Measurements from ENCODE around the gene PDAP1.
A peak's percentile ranks its signal among the peaks of the same experiment; 100 is the strongest.

PDAP1 gene

DNA sequence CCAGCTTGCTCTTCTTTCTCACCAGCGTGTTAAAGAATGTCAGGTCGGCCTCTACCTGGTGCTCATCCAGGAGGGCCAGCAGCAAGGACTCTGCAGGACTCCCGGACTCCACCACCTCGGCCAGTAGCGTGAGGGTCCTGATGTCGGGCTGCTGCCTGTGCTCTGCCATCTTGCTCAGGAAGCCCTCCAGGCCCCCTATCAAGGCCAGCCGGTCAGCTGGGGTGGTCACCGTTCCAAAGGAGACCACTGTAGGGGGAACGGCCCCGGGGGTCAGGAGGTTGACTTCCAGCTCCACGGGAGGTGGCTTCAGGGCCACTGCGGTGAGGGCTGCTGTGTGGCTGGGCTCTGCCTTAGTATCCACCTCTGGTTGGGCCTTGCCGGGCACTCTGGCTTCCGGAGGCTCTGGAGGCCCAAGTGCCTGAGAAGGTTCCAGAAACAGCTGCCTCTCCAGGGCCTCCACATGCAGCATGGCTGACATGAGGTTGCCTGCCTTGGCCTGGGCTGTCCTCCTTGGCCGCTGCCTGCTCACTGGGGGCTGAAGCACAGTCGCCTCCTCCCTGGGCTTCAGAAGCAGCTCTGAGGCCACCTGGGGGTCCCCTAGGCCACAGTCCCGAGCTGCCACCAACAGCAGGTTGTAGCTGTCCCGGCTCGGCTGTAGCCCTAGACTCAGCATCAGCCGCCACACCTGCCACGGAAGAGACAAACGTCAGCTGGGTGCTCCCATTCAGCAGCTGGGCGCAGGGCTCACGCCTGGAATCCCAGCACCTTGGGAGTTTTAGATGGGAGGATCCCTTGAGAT lies 16.7 kb upstream of the PDAP1 start:
- no peak for DNase-seq

DNA sequence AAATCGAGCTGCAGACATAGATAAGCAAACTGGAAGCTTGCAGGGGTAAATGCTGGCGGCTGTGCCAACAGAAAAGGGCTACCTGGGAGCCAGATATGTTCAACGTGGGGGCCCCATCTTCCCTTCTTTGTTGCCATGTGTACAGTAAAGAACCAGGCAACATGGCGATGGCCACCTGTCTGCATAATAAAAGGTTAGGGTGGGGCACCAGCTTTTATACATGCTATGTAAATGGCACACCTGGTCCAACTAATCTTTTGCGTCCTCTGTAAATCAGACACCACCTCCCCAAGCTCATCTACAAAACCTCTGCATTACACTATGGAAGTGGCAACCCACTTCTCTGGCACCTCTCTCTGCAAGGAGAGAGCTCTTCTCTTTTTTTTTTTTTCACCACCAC lies 14.2 kb upstream of the PDAP1 start:
- DNase-seq, result no peak

DNA sequence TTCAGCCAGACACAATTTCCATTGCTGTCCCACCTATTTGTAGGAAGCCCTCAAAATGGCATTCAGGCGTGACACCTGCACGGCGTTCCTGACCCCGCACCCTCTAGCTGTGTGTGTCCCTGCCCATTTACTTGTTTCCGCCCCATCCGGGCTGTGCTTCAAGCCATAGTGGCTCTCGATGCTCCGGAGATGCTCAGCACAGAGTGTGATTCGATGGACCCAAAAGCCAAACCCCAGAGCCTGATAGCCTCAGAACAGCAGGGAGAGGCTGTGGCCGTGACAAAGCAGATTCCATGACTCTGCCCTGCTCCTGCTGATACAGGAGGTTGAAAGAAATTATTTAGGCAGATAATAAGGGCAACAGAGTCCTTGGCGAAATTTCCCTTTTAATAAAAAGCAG lies 13.8 kb upstream of the PDAP1 start:
- DNase-seq, result no peak

DNA sequence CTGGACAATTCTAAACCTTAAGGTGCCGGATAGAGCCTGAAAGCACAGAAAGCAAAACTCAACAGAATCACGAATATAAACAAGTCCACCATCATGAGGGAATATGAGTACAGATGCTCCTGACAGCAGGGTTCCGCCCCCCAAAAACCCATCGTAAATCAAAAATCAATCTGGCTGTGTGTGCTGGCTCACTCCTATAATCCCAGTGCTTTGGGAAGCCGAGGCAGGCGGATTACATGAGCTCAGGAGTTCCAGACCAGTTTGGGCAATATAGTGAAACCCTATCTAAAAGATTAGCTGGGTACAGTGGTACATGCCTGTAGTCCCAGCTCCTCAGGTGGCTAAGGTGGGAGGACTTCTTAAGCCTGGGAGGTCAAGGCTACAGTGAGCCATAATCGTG lies 12.6 kb upstream of the PDAP1 start:
- no peak for DNase-seq

DNA sequence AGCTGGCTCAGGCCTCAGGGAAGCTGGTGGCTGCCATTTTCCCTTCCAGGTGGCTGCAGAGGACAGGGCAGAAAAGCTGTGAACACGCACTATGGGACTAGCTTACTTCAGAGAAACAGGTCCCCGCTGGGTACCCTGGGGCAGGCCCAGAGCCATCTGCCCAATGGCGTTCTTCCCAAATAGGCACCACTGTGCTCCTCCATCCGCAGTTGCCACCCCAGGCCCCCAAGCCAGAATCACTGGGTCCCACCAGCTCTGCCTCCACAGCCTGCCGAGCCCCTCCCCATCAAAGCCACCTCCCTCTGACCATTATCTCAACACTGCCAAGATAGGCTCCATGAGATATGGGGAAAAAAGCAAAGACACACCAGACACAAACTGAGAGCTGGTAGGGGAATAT lies 11.8 kb upstream of the PDAP1 start:
- no peak for DNase-seq

DNA sequence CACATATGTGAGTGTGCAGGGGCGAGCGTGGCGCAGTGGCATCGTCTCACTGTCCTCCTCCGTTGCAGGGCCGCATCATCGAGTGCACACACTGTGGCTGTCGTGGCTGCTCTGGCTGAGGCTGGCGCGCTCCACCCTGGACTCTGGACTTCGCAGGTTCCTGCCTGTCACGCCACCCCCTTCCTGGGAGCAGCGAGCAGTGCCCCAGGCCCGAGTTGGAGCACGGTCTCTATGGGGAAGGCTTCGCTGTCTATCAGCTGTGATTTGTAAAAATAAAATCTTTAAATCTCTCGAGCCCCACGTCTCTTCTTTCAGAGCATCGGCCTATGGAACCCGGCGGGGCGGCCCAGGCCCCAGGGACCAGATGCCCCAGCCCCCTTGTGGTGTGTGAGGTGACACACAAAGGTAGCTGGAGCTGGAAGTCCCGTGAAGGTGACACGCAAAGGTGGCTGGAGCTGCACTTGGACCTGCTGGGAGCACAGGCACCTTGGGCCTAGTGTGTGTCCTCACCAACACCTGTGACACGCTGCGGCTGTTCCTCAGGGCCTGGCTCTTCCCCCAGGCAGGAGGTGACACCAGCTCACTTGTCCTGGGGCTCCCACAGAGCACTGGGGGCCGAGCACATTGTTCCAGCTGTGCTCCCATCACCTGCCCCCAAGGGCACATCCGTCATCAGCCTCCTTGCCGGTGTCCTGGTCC lies 11.1 kb upstream of the PDAP1 start:
- DNase-seq, result no peak

DNA sequence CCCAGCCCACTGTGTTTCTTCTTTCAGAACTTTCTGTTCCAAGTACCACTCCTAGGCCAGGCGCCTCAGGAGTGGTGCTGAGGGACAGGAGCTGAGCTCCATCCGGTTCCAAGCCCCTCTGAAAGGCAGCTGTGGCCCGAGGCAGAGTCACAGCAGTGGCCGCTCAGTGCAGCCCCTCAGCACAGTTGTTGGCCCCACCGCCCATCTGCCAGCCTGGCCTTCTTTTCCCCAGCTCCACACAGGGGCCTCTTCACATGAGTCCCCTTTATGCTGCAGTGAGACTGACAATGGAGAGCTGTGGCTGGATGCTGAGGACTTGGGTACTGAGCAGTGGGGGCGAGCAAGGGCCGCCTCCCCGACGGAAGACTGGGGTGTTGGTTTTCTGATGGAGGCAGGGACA lies 9.9 kb upstream of the PDAP1 start:
- DNase-seq, result no peak

DNA sequence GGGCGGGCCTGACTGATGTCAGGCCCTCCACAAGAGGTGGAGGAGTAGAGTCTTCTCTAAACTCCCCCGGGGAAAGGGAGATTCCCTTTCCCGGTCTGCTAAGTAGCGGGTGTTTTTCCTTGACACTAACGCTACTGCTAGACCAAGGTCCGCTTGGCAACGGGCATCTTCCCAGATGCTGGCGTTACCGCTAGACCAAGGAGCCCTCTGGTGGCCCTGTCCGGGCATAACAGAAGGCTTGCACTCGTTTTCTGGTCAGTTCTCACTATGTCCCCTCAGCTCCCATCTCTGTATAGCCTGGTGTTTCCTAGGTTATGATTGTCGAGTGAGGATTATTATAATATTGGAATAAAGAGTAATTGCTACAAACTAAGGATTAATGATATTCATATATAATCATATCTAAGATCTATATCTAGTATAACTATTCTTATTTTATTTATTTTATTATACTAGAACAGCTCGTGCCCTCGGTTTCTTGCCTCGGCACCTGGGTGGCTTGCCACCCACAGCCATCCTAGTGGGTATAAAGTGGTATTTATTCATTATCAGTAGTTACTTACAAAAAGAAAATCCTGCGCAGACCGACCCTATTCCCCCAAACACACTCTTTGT lies 7.2 kb upstream of the PDAP1 start:
- peak; percentile 37 for DNase-seq

DNA sequence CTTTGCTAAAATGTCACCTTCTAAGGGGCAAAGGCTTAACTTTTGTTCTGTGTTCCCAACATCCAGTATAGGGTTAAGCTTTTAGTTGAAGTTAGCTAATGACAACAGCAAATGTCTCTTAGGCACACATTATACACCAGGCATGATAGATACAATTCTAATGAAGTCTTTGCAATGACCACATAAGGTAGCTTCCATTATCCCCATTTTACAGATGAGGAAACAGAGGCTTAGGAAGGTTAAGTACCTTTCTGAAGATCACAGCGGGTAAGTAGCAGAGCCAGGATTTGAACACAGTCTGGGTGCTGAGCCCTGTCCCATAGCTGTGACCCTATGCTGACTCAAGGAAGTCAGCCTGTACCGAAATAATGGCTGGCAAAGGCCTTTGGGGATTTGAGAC lies 2.2 kb upstream of the PDAP1 start:
- DNase-seq, result no peak

DNA sequence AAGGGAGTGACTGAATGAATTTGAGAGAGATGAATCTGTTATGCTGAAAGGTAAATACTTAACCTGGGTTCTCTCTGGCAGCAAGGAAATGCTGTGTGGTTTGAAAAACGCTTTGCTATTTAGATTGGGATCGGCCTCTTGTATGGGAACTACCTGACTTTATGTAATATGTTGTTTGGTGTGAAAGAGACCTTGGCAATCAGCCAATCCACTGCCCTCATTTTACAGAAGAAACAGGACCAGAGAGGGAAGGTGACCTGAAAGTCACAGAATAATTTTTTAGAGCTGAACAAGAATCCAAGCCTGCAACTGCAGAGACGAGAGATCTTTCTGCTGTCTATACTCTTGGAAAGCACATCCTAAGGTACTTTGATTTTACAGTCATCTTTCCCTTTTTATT lies 1.4 kb upstream of the PDAP1 start:
- no peak for DNase-seq

DNA sequence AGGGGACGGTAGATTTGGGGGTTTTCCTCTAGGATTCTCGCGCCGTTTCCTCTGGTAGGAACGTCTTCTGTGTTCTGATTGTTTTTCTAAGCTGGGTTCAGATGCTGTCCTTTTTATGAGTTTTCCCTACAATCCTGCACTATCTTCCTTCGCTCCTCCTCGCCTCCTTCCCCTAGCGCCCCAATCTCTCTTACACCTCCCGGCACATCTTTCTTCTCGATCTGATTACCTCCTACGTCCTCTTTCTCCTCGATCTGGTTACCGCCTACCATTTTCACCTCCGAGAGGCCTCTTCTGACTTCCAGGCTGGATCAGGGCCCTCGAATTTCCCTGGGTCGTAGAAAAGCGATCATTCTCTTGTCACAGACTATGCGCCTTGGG lies 785 bp upstream of the PDAP1 start:
- no peak for DNase-seq

DNA sequence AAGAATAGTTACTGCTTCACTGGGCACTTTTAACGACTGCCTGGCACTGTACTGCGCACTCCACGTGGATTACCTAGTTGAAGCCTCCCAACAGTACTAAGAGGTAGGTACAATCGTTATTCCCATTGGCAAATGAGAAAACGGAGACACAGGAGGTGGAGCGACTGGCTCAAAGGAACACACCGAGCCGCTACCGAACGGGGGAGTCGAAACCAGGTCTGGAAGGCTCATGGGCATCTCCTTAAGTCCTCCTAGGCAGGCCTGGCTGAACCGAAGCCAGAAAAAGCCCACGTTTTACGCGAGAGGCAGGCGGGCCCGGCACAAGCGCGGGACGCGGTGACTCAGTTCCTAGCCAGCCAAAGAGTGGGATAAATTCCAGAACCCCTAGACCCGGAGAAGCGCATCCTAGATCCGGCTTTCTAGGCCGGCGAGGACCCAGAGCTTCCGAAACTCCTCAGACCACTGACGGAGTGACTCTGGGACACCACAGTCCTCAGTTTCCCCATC lies 472 bp downstream of the PDAP1 start:
- no peak for DNase-seq

DNA sequence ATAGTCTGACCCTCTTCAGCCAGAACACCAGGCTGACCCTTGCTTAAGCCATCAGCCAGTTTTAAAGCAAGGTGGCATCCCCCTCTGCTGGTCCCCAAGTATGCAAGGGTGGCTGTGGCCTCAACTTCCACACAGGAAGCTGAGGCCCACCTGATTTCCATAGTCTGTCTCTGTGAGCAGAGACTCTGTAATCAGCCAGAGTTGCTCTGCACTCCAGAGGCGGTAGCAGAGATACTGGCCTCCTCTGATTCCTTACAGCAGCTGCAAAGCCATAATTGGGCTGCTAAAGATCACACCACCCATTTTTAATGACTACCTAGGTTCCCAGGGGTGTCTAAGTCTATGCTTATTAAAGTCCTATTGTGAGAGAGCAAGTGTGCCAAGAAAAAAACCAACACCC lies 1.8 kb downstream of the PDAP1 start:
- no peak for DNase-seq

DNA sequence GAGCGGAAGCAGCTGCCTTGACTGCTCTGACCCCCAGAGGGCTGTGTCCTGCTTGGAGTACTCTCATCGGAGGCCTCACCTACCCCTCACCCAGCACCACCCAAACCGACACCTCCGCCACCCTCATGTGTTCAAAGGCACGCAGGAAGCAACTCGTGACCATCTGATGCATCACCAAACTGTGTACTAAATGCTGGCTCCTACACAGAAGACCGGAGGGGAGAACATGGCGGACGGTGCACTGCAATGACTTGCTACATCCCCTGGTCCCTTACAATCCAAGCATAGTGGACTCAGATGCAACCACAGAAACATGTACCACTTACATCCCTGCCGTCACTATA lies 3.4 kb downstream of the PDAP1 start:
- DNase-seq, result no peak

DNA sequence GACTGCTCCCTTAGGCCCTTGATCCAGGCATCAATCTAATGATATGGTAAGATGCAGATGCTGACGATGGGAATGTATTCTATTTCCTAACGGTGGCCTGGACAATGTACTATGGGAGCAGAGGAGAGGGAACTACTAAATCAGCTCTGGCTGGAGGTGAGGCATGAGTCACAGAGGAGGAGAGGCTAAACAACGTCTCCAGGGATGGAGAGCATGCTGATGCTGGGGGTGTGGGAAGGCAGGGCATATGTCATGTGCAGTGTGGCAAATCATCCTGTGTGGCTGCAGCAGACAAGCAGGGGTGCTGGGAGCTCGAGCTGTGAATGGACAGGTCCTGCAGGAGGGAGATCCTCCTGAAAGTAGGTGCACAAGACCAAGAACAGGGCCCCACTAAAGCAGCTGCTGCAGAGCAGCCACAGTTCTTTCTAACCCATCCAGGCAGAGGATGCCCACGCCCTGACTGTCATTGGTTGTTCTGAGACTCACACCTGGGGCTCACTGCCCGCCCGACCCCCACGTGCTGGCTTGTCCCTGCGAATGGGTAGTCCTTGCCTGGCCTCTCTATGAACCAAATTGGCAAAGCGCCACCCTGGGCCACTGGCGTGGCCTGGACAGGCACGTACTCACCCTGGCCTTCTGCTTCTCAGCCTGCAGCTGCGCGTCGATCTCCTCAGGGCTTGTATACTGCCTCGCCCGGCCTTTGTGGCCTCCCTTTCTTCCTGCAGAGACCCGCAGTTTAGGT lies 4.0 kb downstream of the PDAP1 start:
- no peak for DNase-seq

DNA sequence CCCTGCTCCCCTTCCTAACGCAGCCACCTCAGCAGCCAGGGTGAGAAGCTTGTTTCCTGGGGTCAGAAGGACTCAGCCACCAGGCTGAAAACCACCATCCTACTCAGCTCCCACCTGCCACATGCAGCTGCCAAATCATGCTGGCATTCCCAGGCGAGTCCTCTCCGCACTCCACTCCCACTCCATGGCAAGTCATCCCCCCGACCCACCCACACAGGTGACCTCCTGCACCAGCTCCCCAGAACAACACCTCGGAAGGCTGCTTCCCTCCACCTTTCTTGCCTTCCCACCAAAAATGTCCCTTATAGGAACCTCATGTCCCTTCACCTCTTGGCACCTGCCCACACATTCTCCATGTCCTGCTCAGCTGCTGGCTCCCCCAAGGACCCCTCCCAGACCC lies 4.6 kb downstream of the PDAP1 start:
- DNase-seq, result no peak

DNA sequence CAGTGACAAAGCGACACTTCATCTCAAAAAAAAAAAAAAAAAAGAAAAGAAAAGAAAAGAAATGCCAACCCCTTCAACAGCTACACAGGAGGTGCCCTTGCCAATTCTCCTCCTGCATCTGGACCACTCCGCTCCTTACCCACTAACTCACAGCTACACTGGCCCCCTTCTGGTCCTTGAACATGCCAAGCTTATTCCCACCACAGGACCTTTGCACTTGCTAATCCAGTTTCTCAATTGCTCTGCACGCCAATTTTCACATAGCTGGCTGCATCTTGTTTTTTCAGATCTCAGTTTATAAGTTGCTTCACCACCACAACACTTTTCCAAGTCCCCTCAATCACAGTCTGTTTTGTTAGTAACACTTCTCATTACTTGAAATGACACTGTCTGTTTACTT lies 5.5 kb downstream of the PDAP1 start:
- no peak for DNase-seq

DNA sequence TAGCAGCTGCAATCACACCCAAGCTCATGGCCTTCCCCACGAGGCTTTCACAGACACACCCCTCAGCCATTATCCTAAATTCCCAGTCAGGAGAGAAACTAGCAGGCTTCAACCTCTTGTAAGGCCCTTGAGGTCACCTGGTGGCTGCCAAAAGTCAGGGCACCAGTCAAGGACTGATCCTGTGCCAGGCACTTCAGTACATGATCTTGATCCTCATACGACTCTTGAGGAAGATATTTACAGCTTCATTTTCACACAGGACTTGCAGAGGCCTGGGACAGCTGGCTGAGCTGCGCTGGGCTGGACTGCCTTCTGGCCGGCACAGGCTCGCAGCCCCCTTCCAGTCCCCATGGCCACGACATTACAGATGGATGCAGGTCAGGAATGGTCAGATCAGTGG lies 8.8 kb downstream of the PDAP1 start:
- DNase-seq, result no peak

DNA sequence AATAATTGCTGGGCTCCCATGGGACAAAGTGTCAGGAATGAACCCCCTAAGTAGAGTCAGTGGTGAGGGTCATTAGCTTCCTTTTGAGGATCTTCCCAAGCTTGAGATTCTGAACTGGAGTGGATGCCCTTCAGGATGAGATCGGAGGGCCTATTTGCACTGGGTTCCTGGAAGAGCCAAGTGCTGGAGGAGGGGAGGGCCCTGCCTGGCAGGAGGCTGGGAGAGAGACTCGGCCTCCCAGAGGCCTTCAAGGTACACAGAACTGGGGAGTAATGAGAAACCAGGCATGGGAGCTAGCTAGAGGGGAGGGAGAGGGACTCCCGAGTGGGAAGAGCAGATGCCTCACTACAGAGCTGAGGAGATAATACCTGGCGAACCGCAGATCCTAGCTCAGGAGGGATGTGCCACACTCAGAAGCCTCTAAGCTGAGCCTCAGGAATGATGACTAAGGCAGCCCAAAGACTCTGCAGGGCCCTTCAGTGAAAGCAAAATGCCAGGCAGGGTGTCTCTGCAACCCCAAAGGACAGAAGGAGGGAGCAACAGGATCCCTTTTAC lies 9.4 kb downstream of the PDAP1 start:
- DNase-seq, result no peak

DNA sequence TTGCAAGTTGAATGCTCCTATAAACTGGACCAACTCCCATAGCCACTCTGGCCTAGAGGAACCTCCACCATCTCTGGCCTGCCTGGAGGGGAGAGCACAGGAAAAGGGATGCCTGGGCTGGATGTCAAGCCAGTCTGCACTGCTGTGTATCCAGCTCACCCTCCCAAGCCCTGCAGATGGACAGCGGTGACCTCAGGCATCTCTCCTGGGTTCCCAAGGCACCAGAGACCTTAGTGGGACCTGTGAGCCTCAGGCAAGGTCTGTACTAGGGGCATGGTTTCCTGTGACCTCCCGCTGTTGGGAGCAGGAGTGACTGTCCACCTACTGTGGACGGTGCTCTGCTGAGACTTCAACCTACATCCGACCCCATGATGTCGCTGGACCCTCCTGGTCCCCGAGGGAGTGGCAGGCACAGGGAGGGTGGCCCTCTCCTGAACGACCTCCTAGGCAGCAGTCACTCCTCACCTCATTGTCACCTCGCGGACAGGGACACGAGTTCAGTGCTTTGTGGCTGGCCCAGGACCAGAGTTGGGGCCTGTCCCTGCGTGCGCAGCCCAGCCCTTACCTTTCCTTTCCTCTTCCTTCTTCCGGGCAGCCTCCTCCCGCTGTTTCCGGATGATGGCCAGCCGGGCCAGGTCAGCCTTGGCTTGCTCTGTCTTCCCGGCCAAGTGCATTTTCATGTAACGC lies 11.0 kb downstream of the PDAP1 start:
- DNase-seq, result no peak

DNA sequence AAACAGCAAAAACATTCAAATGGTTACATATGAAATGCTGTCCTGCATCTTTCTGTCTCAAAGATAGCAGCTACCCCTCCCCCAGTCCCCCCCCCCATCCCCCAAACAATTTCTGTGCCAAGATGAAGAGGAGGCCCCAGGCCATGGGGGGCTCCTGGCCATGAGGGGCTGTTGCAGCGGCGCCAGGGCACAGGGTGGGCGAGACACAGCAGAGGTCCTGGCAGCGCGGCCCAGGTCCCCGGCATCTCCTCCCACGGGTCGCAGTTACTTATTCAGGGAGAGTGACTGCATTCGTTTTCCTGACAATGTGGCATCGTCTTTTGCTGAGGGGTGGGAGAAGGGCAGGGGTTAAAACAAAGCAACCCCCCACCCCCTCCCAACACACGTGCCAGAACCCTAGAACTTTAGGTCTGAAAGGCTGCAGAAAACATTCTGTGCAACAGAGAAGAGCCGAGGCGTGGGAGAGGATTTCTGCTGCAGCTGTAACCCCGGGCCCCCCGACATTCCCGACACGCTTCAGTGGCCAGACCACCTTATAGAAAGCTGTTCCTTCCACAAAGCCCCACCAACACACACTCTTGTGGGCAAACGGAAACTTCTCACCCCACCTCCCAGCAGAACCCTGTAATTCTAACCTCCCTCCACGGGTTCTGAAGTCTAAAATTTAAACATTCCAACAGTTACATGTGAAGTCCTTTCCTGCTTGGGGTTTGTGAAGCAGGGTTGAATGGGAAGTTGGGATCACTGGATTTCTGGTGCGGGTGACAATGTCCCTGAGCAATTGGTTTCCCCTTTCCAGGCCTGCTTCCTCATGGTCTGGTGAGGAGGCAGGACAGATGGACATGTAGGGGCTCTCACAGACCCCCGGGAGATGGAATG lies 11.7 kb downstream of the PDAP1 start:
- DNase-seq, result no peak

All from activated T-cell treated with anti-CD3 and anti-CD28 coated beads, Interleukin-2, amount 50 U/mL, for 1 hour (primary cell).